ENCODE measurements around the gene C12orf75. TPM values are rescaled to one million over a fixed set of nuclear protein-coding genes. Genes with fewer than 3 reads are reported as not detected.

C12orf75 gene
- total and polyA plus RNA-seq, 2 donors (not counting 3 experiments of a cell fraction or from before 2014, with no cell fraction given) = 23.6 to 60.7 TPM

GRCh38 chr12:105398930-105399329, 68.4 kb downstream of the C12orf75 start:
- Histone ChIP-seq H3K4me2 (ENCODE audit: insufficient read depth, low read length) (no peak overlapping the region), H3K36me3 (ENCODE audit: control insufficient read depth in 2 of 2, extremely low read depth in 1 of 2, insufficient read depth in 2 of 2, low read length in 2 of 2) (no peaks in the 10 kb centered on the region), H3K27ac (ENCODE audit: insufficient read depth, low read depth, low read length) (no peak overlapping the region), H3K4me3 (replicated peaks in 1 of 3; ENCODE audit: insufficient read depth in 1 of 3, low read depth in 1 of 3, low read length in 3 of 3) (no peak overlapping the region), H3K9me1 (replicated peaks; ENCODE audit: control insufficient read depth, extremely low read depth, insufficient read depth, low read length) (no peaks in the 10 kb centered on the region), H3K9ac (replicated peaks; ENCODE audit: extremely low read depth, insufficient read depth, low read length) (no peak overlapping the region), H3K79me2 (ENCODE audit: control insufficient read depth, insufficient read depth, low read length) (no peaks in the 10 kb centered on the region), H4K20me1 (replicated peaks; ENCODE audit: control insufficient read depth, extremely low read depth, insufficient read depth, low read length) (no peaks in the 10 kb centered on the region), H2AFZ (ENCODE audit: low read depth, low read length) (no peak overlapping the region), H3K4me1 (ENCODE audit: control insufficient read depth, extremely low read depth, insufficient read depth, low read length) (peaks cover 1% of the 10 kb centered on the region), H3K9me3 (replicated peaks; ENCODE audit: control insufficient read depth, insufficient read depth, low read length) (no peaks in the 10 kb centered on the region), H3K27me3 (ENCODE audit: control insufficient read depth in 2 of 2, insufficient read depth in 2 of 2, low read length in 2 of 2) (no peaks in the 10 kb centered on the region)
- ChIA-PET CTCF (no interaction called here), POLR2A (no interaction called here)
- intact Hi-C loops (cut with micrococcal nuclease) = no loop called here
- dilution Hi-C loops (cut with MboI; ENCODE audit: extremely low pct_ligation_motif_present, low sequenced_read_pairs) = no loop called here
- BruUV-seq (replicated peaks) = no TSS peak
- no peak for DNase-seq (ENCODE audit: low read depth, low spot score)
- FAIRE-seq = no peak
- no peak for TF ChIP-seq CTCF (IDR thresholded peaks at IDR 0.05; ENCODE audit: extremely low read depth in 1 of 2, insufficient read depth in 1 of 2, low read depth in 1 of 2, low read length in 2 of 2)
- no peak for TF ChIP-seq EZH2 (IDR thresholded peaks at IDR 0.05; ENCODE audit: borderline replicate concordance, low read depth, low read length, severe bottlenecking)
- no peak for TF ChIP-seq GATA2 (IDR thresholded peaks at IDR 0.05; ENCODE audit: insufficient read depth, insufficient read length, low read depth, low read length)
- no peak for TF ChIP-seq JUN (IDR thresholded peaks at IDR 0.05; ENCODE audit: borderline replicate concordance, insufficient read depth, insufficient read length, low read depth)
- no peak for TF ChIP-seq MYC (IDR thresholded peaks at IDR 0.05; ENCODE audit: low read depth, low read length)
- TF ChIP-seq, protein P1, sequence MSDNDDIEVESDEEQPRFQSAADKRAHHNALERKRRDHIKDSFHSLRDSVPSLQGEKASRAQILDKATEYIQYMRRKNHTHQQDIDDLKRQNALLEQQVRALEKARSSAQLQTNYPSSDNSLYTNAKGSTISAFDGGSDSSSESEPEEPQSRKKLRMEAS (IDR thresholded peaks at IDR 0.05; ENCODE audit: insufficient read depth, insufficient read length) = no peak
- TF ChIP-seq POLR2AphosphoS5 (IDR thresholded peaks at IDR 0.05; ENCODE audit: insufficient read depth, low read depth, low read length) = no peak
- TF ChIP-seq FOS (IDR thresholded peaks at IDR 0.05; ENCODE audit: borderline replicate concordance, insufficient read depth, low read length) = no peak
- TF ChIP-seq POLR2A (IDR thresholded peaks at IDR 0.05; ENCODE audit: low read depth, low read length) = no peak
